SK-N-SH (cell line): ENCODE data around the gene TRIL. TPM values are rescaled to one million over a fixed set of nuclear protein-coding genes. Genes with fewer than 3 reads are reported as not detected.
A peak's percentile ranks its signal among the peaks of the same experiment; 100 is the strongest.

Experiments
- CTCF ChIA-PET: fragments of 300-600, 350-600 bp; formaldehyde crosslinking; extraction: SDS; loops from one replicate; lab custom pipeline; 2021; lab: Yijun Ruan, JAX
- POLR2A ChIA-PET: fragments of 350-600 bp; sonication (Branson Sonifier 250); formaldehyde crosslinking; extraction: SDS; loops from one replicate; lab custom pipeline; 2020; ENCODE audit warnings: antibody characterized with exemption, inconsistent platforms; lab: Yijun Ruan, JAX
- DNase-seq: peaks from one replicate; pipeline ENCODE4 v3.0.0; 2012
- H2AFZ ChIP-seq: fragments of 200-600 bp; sonication (generic); 2 replicates; pipeline ENCODE4 v1.8.1; 2016; ENCODE audit warnings: antibody characterized with exemption, mild to moderate bottlenecking, low read depth
- H3F3A ChIP-seq: fragments of 200-600 bp; sonication (generic); replicated peaks from 2 replicates; pipeline ENCODE3; 2016; ENCODE audit warnings: antibody characterized with exemption, mild to moderate bottlenecking; ENCODE audit not compliant: insufficient read depth
- H3K27ac ChIP-seq, 2 experiments: fragments of 200-500 bp in 1 of 2; fragments of 200-600 bp in 1 of 2; sonication (Bioruptor generic) in 1 of 2; sonication (generic), shearing (Covaris generic) in 1 of 2; 2 replicates each; pipeline versions ENCODE4 v1.5.1 to v1.6.1; 2014 to 2016; ENCODE audit warnings: low read depth in 2 of 2, inconsistent platforms in 1 of 2, low read length in 1 of 2, mild to moderate bottlenecking in 1 of 2, mixed read lengths in 1 of 2
- H3K27me3 ChIP-seq: fragments of 200-600 bp; sonication (generic), shearing (Covaris generic); 2 replicates; pipeline ENCODE4 v1.6.1; 2016; ENCODE audit warnings: mixed run types; ENCODE audit not compliant: insufficient read depth
- H3K36me3 ChIP-seq, 2 experiments: fragments of 200-500 bp in 1 of 2; fragments of 200-600 bp in 1 of 2; sonication (Bioruptor generic) in 1 of 2; sonication (generic) in 1 of 2; replicated peaks in 1 of 2; 2 replicates each; pipeline versions ENCODE3 to v1.5.1; 2014 to 2016; ENCODE audit warnings: low read length in 1 of 2, mild to moderate bottlenecking in 1 of 2; ENCODE audit not compliant: insufficient read depth in 2 of 2, control insufficient read depth in 1 of 2
- H3K4me1 ChIP-seq, 2 experiments: fragments of 200-500 bp in 1 of 2; fragments of 200-600 bp in 1 of 2; sonication (Bioruptor generic) in 1 of 2; sonication (generic), shearing (Covaris generic) in 1 of 2; 2 replicates each; pipeline versions ENCODE4 v1.5.1 to v1.6.1; 2014 to 2016; ENCODE audit warnings: low read depth in 1 of 2, low read length in 1 of 2, mixed run types in 1 of 2; ENCODE audit not compliant: insufficient read depth in 2 of 2, control insufficient read depth in 1 of 2
- H3K4me2 ChIP-seq: fragments of 200-600 bp; sonication (generic), shearing (Covaris generic); 2 replicates; pipeline ENCODE4 v1.6.1; 2017; ENCODE audit warnings: mixed run types
- H3K4me3 ChIP-seq, 2 experiments: fragments of 200-500 bp in 1 of 2; fragments of 200-600 bp in 1 of 2; sonication (Bioruptor generic) in 1 of 2; sonication (generic), shearing (Covaris generic) in 1 of 2; 2 replicates each; pipeline versions ENCODE4 v1.5.1 to v1.8.1; 2014 to 2016; ENCODE audit warnings: low read depth in 2 of 2, inconsistent platforms in 1 of 2, low read length in 1 of 2, mild to moderate bottlenecking in 1 of 2, mixed read lengths in 1 of 2, moderate library complexity in 1 of 2
- H3K79me2 ChIP-seq: fragments of 200-600 bp; sonication (generic); 2 replicates; pipeline ENCODE4 v1.8.1; 2017; ENCODE audit warnings: mild to moderate bottlenecking; ENCODE audit not compliant: insufficient read depth
- H3K9ac ChIP-seq: fragments of 200-600 bp; sonication (generic); 2 replicates; pipeline ENCODE4 v1.6.1; 2017; ENCODE audit warnings: mixed run types
- H3K9me2 ChIP-seq: fragments of 200-600 bp; sonication (generic); 2 replicates; pipeline ENCODE4 v1.6.1; 2017; ENCODE audit warnings: mixed run types
- H3K9me3 ChIP-seq: fragments of 200-600 bp; sonication (generic); 2 replicates; pipeline ENCODE4 v1.6.1; 2017; ENCODE audit warnings: mixed run types, mild to moderate bottlenecking, moderate library complexity
- H4K20me1 ChIP-seq: fragments of 200-600 bp; sonication (generic); 2 replicates; pipeline ENCODE4 v1.6.1; 2017; ENCODE audit warnings: mild to moderate bottlenecking, mixed run types; ENCODE audit not compliant: insufficient read depth
- CHD2 ChIP-seq: fragments of 150-350 bp; IDR thresholded peaks from 2 replicates; pipeline ENCODE4 v1.6.1; 2018; ENCODE audit warnings: low read length; ENCODE audit not compliant: partially characterized antibody
- CTCF ChIP-seq: fragments of 200-600 bp; sonication (generic); IDR thresholded peaks from 2 replicates; pipeline ENCODE4 v1.6.1; 2017; ENCODE audit warnings: antibody characterized with exemption, mild to moderate bottlenecking, moderate library complexity
- ELF1 ChIP-seq: IDR thresholded peaks from 2 replicates; pipeline ENCODE4 v1.4.0; 2012
- EZH2phosphoT487 ChIP-seq: fragments of 200-600 bp; sonication (generic); IDR thresholded peaks from 2 replicates; pipeline ENCODE4 v1.6.1; 2017; ENCODE audit warnings: low read depth, mixed run types, mild to moderate bottlenecking, antibody characterized with exemption, moderate library complexity, borderline replicate concordance
- FOSL2 ChIP-seq: IDR thresholded peaks from 2 replicates; pipeline ENCODE4 v1.4.0; 2012; ENCODE audit warnings: low read depth, mild to moderate bottlenecking, moderate library complexity, borderline replicate concordance
- FOXJ3 ChIP-seq: sonication (generic); formaldehyde crosslinking; IDR thresholded peaks from 2 replicates; pipeline ENCODE4 v1.5.1; 2020; ENCODE audit warnings: mild to moderate bottlenecking, missing genetic modification reagents
- FOXM1 ChIP-seq: IDR thresholded peaks from 2 replicates; pipeline ENCODE4 v1.4.0; 2012; ENCODE audit warnings: low read depth, mild to moderate bottlenecking
- JUND ChIP-seq: IDR thresholded peaks from 2 replicates; pipeline ENCODE4 v1.4.0; 2012
- MAX ChIP-seq: IDR thresholded peaks from 2 replicates; pipeline ENCODE4 v1.4.0; 2012; ENCODE audit warnings: low read depth
- MEF2A ChIP-seq: IDR thresholded peaks from 2 replicates; pipeline ENCODE4 v1.4.0; 2012; ENCODE audit warnings: low read depth, borderline replicate concordance
- NFIC ChIP-seq: IDR thresholded peaks from 2 replicates; pipeline ENCODE4 v1.4.0; 2012; ENCODE audit warnings: borderline replicate concordance
- POLR2AphosphoS5 ChIP-seq: IDR thresholded peaks from 2 replicates; pipeline ENCODE4 v1.6.1; 2012; ENCODE audit warnings: low read depth, low read length
- RAD21 ChIP-seq: IDR thresholded peaks from 2 replicates; pipeline ENCODE4 v1.6.1; 2012; ENCODE audit warnings: mild to moderate bottlenecking, low read length
- REST ChIP-seq: IDR thresholded peaks from 2 replicates; pipeline ENCODE4 v1.6.1; 2012; ENCODE audit warnings: mild to moderate bottlenecking, low read depth, low read length, moderate library complexity
- RFX5 ChIP-seq: IDR thresholded peaks from 2 replicates; pipeline ENCODE4 v1.6.1; 2012; ENCODE audit warnings: mild to moderate bottlenecking, improper control_type of control experiment, low read length
- RXRA ChIP-seq: IDR thresholded peaks from 2 replicates; pipeline ENCODE4 v1.4.0; 2012; ENCODE audit warnings: low read depth, mild to moderate bottlenecking, borderline replicate concordance
- SIN3A ChIP-seq: IDR thresholded peaks from 2 replicates; pipeline ENCODE4 v1.6.1; 2012; ENCODE audit warnings: low read depth, mild to moderate bottlenecking, low read length, moderate library complexity, borderline replicate concordance
- SMC3 ChIP-seq: IDR thresholded peaks from 2 replicates; pipeline ENCODE4 v1.6.1; 2012; ENCODE audit warnings: low read depth, low read length, improper control_type of control experiment
- TAF1 ChIP-seq: IDR thresholded peaks from 2 replicates; pipeline ENCODE4 v1.6.1; 2012; ENCODE audit warnings: low read depth, mild to moderate bottlenecking, low read length, moderate library complexity, borderline replicate concordance
- TEAD4 ChIP-seq: IDR thresholded peaks from 2 replicates; pipeline ENCODE4 v1.4.0; 2012; ENCODE audit warnings: mild to moderate bottlenecking, borderline replicate concordance; ENCODE audit not compliant: insufficient read depth
- USF1 ChIP-seq: IDR thresholded peaks from 2 replicates; pipeline ENCODE4 v1.4.0; 2012; ENCODE audit warnings: low read depth, borderline replicate concordance
- YY1 ChIP-seq: IDR thresholded peaks from 2 replicates; pipeline ENCODE4 v1.4.0; 2012; ENCODE audit warnings: low read depth, mild to moderate bottlenecking
- WGBS: methylation state at CpG from one replicate; pipeline ENCODE4 v1.1.6; 2017; ENCODE audit warnings: low lambda C conversion rate; 5-methylcytosine and 5-hydroxymethylcytosine counted together
- polyA plus RNA-seq, 3 experiments: library from polyadenylated mRNA; depleted of rRNA; stranded (reverse); fragments of >200 nt; gene quantifications; 2 replicates each; pipeline ENCODE4 v1.2.3, GENCODE V29; 2012

Gene TRIL
- polyA plus RNA-seq, 1 of the 3 experiments (the other 2 are of a cell fraction) = 0.18 TPM

DNA sequence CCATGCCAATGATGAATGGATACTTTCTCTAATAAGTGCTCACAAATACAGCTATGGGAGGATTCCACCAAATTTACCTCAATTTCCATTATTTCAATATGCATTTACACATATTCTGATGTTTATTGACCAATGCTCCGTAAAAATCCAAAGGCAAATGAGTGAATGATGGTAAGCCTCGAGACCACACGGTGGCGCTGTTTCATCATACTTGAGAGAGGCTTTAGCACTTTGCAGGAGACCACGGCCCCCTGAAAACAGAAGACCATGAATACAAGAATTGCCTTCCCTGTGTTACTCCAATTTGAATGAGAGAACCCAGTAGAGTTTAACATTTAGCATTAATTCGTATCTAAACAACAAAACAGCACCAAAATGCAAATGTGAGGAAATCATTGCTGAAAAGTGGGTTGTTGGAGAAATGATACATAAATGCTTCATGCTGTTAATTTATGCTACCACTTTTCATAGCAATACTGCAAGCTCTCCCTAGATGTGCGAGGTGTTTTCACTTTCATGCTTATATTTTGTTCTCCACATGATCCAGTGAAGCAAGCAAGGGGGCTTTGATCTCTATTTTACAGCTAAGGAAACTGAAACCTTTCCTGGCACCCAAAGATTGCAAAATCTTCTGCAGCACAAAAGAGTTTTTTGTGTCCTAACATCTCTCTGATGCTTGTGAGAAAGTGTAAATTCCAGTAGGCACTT, 35.4 kb downstream of the TRIL start:
- Histone ChIP-seq H2AFZ (peak overlapping the region; percentile 38; the same call in 1 of the 2 replicates), H3K4me1 (peaks cover 0 to 20% of the 10 kb centered on the region in 2 experiments; a peak in 3 of 4 replicates), H3F3A (no peaks in the 10 kb centered on the region), H3K79me2 (no peaks in the 10 kb centered on the region)
- TF ChIP-seq USF1 (no peak), YY1 (no peak), RXRA (no peak), FOXM1 (no peak), CHD2 (no peak), EZH2phosphoT487 (no peak), MAX (no peak), REST (no peak), JUND (no peak), POLR2AphosphoS5 (no peak), FOSL2 (no peak), NFIC (no peak), ELF1 (no peak), FOXJ3 (CRISPR knock-in tag) (no peak), TAF1 (no peak), TEAD4 (no peak), RAD21 (peak; percentile 99), MEF2A (no peak), SIN3A (no peak), CTCF (peak; percentile 99), RFX5 (no peak), SMC3 (peak; percentile 94)
- TF ChIP-seq, all 33 proteins: peak for 3
- Histone ChIP-seq H3K36me3 (no peaks in the 10 kb centered on the region), H3K4me3 (peak overlapping the region in 1 of 2 experiments; percentile 0; a peak in 1 of 4 replicates), H3K27me3 (0 out of 2 replicates have a peak, but pooled peaks cover 15% of the 10 kb centered on the region), H3K4me2 (peak overlapping the region; percentile 11; the same call in 1 of the 2 replicates), H3K27ac (peak overlapping the region in 1 of 2 experiments; percentile 93; a peak in 2 of 4 replicates), H4K20me1 (no peaks in the 10 kb centered on the region), H3K9me3 (no peaks in the 10 kb centered on the region), H3K9me2 (no peaks in the 10 kb centered on the region), H3K9ac (no peak overlapping the region)
- ChIA-PET CTCF (interaction anchor here (0.6 to 19.1 kb wide), 125 partner anchors 8 to 999 kb away, joined by 3 to 1647 read pairs (median 5); partner anchors contain the start of genes CHN2, CPVL and TRIL), POLR2A (interaction anchor here (1.1 kb wide), 1 partner anchor 176 kb away, joined by 4 read pairs; no protein-coding TSS in a partner anchor)
- WGBS = 6% methylated on average over 7 of the region's 7 CpGs
- DNase-seq = peak; percentile 65
